Measurements from ENCODE around the gene TMEM120B. TPM values are rescaled to one million over a fixed set of nuclear protein-coding genes. Genes with fewer than 3 reads are reported as not detected.
A peak's percentile ranks its signal among the peaks of the same experiment; 100 is the strongest.

TMEM120B gene
- total and polyA plus RNA-seq, 2 of the 13 experiments (the other 11 are each of a cell fraction or from before 2014, with no cell fraction given) = 7.1 to 12.9 TPM

DNA sequence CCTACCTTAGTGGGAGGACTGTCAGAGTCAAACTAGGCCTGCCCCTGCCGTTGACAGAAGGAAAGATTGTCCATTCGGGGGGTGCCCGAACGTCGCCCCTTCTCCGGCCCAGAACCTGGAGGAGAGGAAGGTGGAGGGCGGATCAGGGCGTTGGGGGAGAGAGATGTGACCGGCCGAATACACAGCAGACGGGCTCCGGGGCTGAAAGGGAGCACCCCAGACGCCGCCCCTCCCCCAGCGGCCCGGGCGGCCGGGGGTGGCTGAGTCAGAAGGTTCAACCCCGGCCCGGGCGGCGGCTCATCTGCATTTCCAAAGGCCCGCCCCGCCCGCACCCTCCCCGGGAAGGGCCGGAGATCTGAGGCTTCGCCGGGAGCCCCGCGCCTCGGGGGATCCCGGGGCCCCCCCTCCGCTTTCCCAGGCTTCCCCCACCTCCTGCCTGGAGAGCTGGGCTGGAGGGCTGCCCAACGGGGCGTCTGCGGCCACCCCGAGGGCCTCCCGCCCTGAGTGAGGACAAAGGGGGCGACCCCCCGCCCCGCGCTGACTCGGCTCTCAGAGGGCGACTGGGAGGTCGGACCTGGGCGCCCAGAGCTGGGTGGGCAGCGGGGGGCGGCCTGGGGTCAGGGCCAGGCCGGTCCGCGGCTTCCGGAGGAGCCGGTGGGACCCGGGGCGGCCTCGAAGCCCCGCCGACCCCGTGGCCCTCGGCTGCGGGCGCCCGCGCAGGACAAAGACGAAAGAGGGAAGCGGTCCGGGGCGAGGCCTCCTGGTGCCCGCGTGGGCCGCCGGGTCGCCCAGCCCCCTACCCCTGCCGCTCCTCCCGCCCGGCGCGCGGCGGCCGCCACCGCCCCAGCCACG is 87.5 kb downstream of the TMEM120B start (continued):
- TF ChIP-seq PHF8 (CRISPR knock-in tag; IDR thresholded peaks at IDR 0.05) = peak; percentile 36
- TF ChIP-seq ADNP (CRISPR knock-in tag; IDR thresholded peaks at IDR 0.05) = no peak
- no peak for TF ChIP-seq SATB2 (CRISPR knock-in tag; IDR thresholded peaks at IDR 0.05)
- 0 out of 2 replicates have a peak, but pooled peaks have one; percentile 47 for TF ChIP-seq ZNF563 (CRISPR knock-in tag; IDR thresholded peaks at IDR 0.05)
- TF ChIP-seq EEA1 (CRISPR knock-in tag; IDR thresholded peaks at IDR 0.05; ENCODE audit: borderline replicate concordance) = no peak
- TF ChIP-seq ZNF629 (CRISPR knock-in tag; conservative IDR thresholded peaks at IDR 0.05) = no peak; the same call in 1 of the 2 replicates
- peak; percentile 36; the same call in 1 of the 2 replicates for TF ChIP-seq ZNF607 (CRISPR knock-in tag; IDR thresholded peaks at IDR 0.05; ENCODE audit: borderline replicate concordance)
- TF ChIP-seq ZNF138 (CRISPR knock-in tag; IDR thresholded peaks at IDR 0.05; ENCODE audit: low read depth) = no peak
- TF ChIP-seq, protein P1, sequence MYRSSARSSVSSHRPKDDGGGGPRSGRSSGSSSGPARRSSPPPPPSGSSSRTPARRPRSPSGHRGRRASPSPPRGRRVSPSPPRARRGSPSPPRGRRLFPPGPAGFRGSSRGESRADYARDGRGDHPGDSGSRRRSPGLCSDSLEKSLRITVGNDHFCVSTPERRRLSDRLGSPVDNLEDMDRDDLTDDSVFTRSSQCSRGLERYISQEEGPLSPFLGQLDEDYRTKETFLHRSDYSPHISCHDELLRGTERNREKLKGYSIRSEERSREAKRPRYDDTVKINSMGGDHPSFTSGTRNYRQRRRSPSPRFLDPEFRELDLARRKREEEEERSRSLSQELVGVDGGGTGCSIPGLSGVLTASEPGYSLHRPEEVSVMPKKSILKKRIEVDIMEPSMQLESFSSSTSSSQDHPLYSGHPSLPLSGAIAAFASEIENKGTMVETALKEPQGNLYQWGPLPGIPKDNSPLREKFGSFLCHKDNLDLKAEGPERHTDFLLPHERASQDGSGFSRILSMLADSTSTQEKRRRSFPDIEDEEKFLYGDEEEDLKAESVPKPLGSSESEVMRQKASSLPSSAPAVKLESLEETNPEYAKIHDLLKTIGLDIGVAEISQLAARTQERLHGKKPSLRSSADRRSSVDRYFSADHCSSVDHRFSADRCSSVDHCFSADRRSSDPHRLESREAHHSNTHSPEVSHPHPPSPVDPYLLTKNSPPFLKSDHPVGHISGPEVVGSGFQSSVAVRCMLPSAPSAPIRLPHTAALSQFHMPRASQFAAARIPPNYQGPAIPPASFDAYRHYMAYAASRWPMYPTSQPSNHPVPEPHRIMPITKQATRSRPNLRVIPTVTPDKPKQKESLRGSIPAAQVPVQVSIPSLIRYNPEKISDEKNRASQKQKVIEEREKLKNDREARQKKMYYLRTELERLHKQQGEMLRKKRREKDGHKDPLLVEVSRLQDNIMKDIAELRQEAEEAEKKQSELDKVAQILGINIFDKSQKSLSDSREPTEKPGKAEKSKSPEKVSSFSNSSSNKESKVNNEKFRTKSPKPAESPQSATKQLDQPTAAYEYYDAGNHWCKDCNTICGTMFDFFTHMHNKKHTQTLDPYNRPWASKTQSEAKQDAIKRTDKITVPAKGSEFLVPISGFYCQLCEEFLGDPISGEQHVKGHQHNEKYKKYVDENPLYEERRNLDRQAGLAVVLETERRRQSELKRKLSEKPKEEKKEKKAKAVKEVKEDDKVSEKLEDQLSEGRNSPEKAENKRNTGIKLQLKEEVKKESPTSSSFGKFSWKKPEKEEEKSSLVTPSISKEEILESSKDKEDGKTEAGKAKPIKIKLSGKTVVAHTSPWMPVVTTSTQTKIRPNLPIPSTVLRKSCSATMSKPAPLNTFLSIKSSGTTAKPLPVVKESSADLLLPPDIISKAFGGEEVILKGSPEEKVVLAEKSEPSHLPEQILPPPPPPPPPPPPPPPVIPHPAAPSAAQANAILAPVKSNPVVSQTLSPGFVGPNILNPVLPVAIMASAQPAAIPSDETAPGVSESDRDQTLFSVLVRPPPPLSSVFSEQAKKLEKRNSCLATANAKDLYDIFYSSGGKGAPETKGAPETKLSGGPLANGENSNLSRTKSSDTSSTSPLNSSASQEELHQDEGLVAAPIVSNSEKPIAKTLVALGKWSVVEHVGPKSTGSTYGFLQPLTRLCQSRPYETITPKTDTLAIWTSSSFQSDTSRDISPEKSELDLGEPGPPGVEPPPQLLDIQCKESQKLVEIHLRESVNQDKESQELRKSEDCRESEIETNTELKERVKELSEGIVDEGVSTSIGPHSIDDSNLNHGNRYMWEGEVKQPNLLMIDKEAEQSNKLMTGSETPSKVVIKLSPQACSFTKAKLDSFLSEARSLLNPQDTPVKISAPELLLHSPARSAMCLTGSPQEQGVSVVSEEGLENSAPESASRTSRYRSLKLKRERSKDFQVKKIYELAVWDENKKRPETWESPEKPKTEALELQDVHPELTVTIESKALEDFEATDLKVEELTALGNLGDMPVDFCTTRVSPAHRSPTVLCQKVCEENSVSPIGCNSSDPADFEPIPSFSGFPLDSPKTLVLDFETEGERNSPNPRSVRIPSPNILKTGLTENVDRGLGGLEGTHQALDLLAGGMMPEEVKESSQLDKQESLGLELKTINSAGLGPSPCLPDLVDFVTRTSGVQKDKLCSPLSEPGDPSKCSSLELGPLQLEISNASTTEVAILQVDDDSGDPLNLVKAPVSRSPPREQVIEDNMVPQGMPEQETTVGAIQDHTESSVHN (CRISPR knock-in tag; IDR thresholded peaks at IDR 0.05) = no peak
- TF ChIP-seq MTA3 (CRISPR knock-in tag; IDR thresholded peaks at IDR 0.05) = no peak
- TF ChIP-seq NFKBIZ (CRISPR knock-in tag; IDR thresholded peaks at IDR 0.05) = no peak; the same call in 1 of the 2 replicates
- TF ChIP-seq, protein P2, sequence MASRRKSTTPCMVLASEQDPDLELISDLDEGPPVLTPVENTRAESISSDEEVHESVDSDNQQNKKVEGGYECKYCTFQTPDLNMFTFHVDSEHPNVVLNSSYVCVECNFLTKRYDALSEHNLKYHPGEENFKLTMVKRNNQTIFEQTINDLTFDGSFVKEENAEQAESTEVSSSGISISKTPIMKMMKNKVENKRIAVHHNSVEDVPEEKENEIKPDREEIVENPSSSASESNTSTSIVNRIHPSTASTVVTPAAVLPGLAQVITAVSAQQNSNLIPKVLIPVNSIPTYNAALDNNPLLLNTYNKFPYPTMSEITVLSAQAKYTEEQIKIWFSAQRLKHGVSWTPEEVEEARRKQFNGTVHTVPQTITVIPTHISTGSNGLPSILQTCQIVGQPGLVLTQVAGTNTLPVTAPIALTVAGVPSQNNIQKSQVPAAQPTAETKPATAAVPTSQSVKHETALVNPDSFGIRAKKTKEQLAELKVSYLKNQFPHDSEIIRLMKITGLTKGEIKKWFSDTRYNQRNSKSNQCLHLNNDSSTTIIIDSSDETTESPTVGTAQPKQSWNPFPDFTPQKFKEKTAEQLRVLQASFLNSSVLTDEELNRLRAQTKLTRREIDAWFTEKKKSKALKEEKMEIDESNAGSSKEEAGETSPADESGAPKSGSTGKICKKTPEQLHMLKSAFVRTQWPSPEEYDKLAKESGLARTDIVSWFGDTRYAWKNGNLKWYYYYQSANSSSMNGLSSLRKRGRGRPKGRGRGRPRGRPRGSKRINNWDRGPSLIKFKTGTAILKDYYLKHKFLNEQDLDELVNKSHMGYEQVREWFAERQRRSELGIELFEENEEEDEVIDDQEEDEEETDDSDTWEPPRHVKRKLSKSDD (CRISPR knock-in tag; IDR thresholded peaks at IDR 0.05; ENCODE audit: low read depth) = no peak
- peak; percentile 10; the same call in 1 of the 2 replicates for TF ChIP-seq HNF4A (CRISPR knock-in tag; IDR thresholded peaks at IDR 0.05)
- TF ChIP-seq ZKSCAN8 (CRISPR knock-in tag; IDR thresholded peaks at IDR 0.05; ENCODE audit: borderline replicate concordance) = no peak
- TF ChIP-seq, protein P3, sequence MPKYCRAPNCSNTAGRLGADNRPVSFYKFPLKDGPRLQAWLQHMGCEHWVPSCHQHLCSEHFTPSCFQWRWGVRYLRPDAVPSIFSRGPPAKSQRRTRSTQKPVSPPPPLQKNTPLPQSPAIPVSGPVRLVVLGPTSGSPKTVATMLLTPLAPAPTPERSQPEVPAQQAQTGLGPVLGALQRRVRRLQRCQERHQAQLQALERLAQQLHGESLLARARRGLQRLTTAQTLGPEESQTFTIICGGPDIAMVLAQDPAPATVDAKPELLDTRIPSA (CRISPR knock-in tag; IDR thresholded peaks at IDR 0.05; ENCODE audit: borderline replicate concordance) = no peak
- TF ChIP-seq PAX8 (CRISPR knock-in tag; IDR thresholded peaks at IDR 0.05; ENCODE audit: borderline replicate concordance) = no peak
- no peak for TF ChIP-seq TSC22D2 (CRISPR knock-in tag; IDR thresholded peaks at IDR 0.05; ENCODE audit: borderline replicate concordance)
- TF ChIP-seq HNRNPL (IDR thresholded peaks at IDR 0.05; ENCODE audit: low read depth, low read length) = 0 out of 2 replicates have a peak, but pooled peaks have one; percentile 30
